GM23248 (cell line): ENCODE data around the gene MYO1A. TPM values are rescaled to one million over a fixed set of nuclear protein-coding genes. Genes with fewer than 3 reads are reported as not detected.

Source experiments
- DNase-seq: peaks from one replicate; pipeline ENCODE4 v3.0.0-alpha.2; 2015
- H2AFZ ChIP-seq: fragments of 200-600 bp; sonication (generic); 2 replicates; pipeline ENCODE4 v1.6.1; 2016; ENCODE audit warnings: antibody characterized with exemption
- H3F3A ChIP-seq: fragments of 200-600 bp; sonication (generic); 2 replicates; pipeline ENCODE4 v1.6.1; 2016; ENCODE audit warnings: mild to moderate bottlenecking, antibody characterized with exemption, mixed run types; ENCODE audit not compliant: insufficient read depth
- H3K27ac ChIP-seq: fragments of 200-600 bp; sonication (generic); 2 replicates; pipeline ENCODE4 v1.5.1; 2016; ENCODE audit warnings: mild to moderate bottlenecking
- H3K27me3 ChIP-seq: fragments of 200-600 bp; sonication (generic); replicated peaks from 2 replicates; pipeline ENCODE4 v1.6.1; 2016; ENCODE audit warnings: mild to moderate bottlenecking; ENCODE audit not compliant: insufficient read depth
- H3K36me3 ChIP-seq: fragments of 200-600 bp; sonication (generic); 2 replicates; pipeline ENCODE4 v1.6.1; 2016; ENCODE audit warnings: low read depth, mild to moderate bottlenecking
- H3K4me1 ChIP-seq: fragments of 200-600 bp; sonication (generic); 2 replicates; pipeline ENCODE4 v1.6.1; 2016; ENCODE audit warnings: mild to moderate bottlenecking; ENCODE audit not compliant: insufficient read depth
- H3K4me2 ChIP-seq: fragments of 200-600 bp; sonication (generic); one replicate; pipeline ENCODE4 v1.6.1; 2016; ENCODE audit warnings: mild to moderate bottlenecking; ENCODE audit not compliant: unreplicated experiment
- H3K4me3 ChIP-seq: fragments of 200-600 bp; sonication (generic); 2 replicates; pipeline ENCODE4 v1.5.1; 2016; ENCODE audit warnings: mild to moderate bottlenecking
- H3K79me2 ChIP-seq: fragments of 200-600 bp; sonication (generic); 2 replicates; pipeline ENCODE4 v1.6.1; 2016; ENCODE audit warnings: mild to moderate bottlenecking; ENCODE audit not compliant: insufficient read depth
- H3K9ac ChIP-seq: fragments of 200-600 bp; sonication (generic); 2 replicates; pipeline ENCODE4 v1.6.1; 2016; ENCODE audit warnings: mild to moderate bottlenecking
- H3K9me2 ChIP-seq: fragments of 200-600 bp; sonication (generic); 2 replicates; pipeline ENCODE4 v1.6.1; 2016; ENCODE audit warnings: mixed run types, mild to moderate bottlenecking, moderate library complexity; ENCODE audit not compliant: insufficient read depth
- H3K9me3 ChIP-seq: fragments of 200-600 bp; sonication (generic); one replicate; pipeline ENCODE4 v1.6.1; 2017; ENCODE audit warnings: low read depth
- H4K20me1 ChIP-seq: fragments of 200-600 bp; sonication (generic); 2 replicates; pipeline ENCODE4 v1.6.0; 2016; ENCODE audit not compliant: insufficient read depth
- EZH2 ChIP-seq: fragments of 200-600 bp; sonication (generic); IDR thresholded peaks from 2 replicates; pipeline ENCODE4 v1.6.1; 2018; ENCODE audit warnings: antibody characterized with exemption, mild to moderate bottlenecking; ENCODE audit not compliant: insufficient read depth, poor library complexity, severe bottlenecking
- EZH2phosphoT487 ChIP-seq: fragments of 200-600 bp; sonication (generic); IDR thresholded peaks from 2 replicates; pipeline ENCODE4 v1.6.1; 2018; ENCODE audit warnings: antibody characterized with exemption, moderate library complexity, mild to moderate bottlenecking, low read depth; ENCODE audit not compliant: insufficient read depth
- WGBS, 2 experiments: methylation state at CpG; one replicate each; pipeline ENCODE4 v1.1.6; 2015 to 2017; ENCODE audit warnings: low lambda C conversion rate in 2 of 2, low coverage in 1 of 2; ENCODE audit errors: missing lambda C conversion rate in 2 of 2; 5-methylcytosine and 5-hydroxymethylcytosine counted together
- in situ Hi-C: fragments of 300-500 bp; cut with MboI; formaldehyde crosslinking; loops from 2 replicates; pipeline ENCODE4 v1.15.0; 2020
- polyA plus RNA-seq: library from polyadenylated mRNA; unstranded; fragments of >200 nt; fragmentation: Nextera tagmentation; extraction: Ambion mirVana; gene quantifications from 2 replicates; pipeline ENCODE4 v1.2.1, GENCODE V29; 2016
- total RNA-seq: library from RNA; depleted of rRNA; stranded (reverse); fragments of >200 nt; shearing (Covaris generic); gene quantifications from 2 replicates; pipeline ENCODE4 v1.2.3, GENCODE V29; 2014

Gene MYO1A
- total and polyA plus RNA-seq, 2 experiments from 2014 or later = not detected

DNA sequence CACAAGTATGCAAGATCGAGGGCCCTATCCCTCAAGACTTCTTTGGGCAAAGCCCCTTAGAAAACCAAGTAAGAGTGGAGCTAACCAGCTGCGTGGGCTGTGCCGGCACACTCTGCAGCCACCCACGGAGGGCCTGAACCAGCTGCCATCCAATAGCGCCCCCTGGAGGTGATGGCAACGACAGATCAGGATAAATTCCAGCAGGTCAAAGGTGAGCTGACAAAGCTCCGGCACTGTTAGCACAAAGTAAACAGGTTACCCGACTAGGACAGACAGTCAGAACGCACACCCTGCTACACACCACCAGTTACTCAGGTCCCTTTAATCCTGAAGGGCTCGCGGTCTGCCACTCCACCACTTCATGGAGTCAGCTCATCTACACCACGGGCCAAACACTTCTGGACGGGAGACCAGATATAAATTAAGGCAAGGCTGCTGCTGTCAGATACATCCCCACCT, 48.5 kb downstream of the MYO1A start:
- WGBS, 2 experiments = 44 to 45% methylated on average over 13 of the region's 13 CpGs
- Histone ChIP-seq H3K4me2 (no peak overlapping the region), H3F3A (peaks cover 22% of the 10 kb centered on the region; the same call in 1 of the 2 replicates), H3K27me3 (no peaks in the 10 kb centered on the region), H2AFZ (no peak overlapping the region), H3K79me2 (peaks cover 62% of the 10 kb centered on the region), H3K9ac (no peak overlapping the region), H3K9me2 (no peaks in the 10 kb centered on the region), H4K20me1 (no peaks in the 10 kb centered on the region; the same call in 1 of the 2 replicates), H3K36me3 (peaks cover 8% of the 10 kb centered on the region; the same call in 1 of the 2 replicates), H3K4me3 (no peak overlapping the region), H3K9me3 (no peaks in the 10 kb centered on the region), H3K4me1 (peaks cover 18% of the 10 kb centered on the region), H3K27ac (no peak overlapping the region)
- in situ Hi-C loops = no loop called here
- peak; percentile 69 for DNase-seq
- TF ChIP-seq EZH2 (no peak), EZH2phosphoT487 (no peak)

GRCh38 chr12:57000393-57000792, 49.5 kb downstream of the MYO1A start:
- TF ChIP-seq EZH2phosphoT487 (no peak), EZH2 (no peak)
- Histone ChIP-seq H3K9me3 (no peaks in the 10 kb centered on the region), H3K4me3 (no peak overlapping the region), H3K4me1 (peaks cover 17% of the 10 kb centered on the region), H3K9ac (no peak overlapping the region), H3K27me3 (no peaks in the 10 kb centered on the region), H4K20me1 (no peaks in the 10 kb centered on the region; the same call in 1 of the 2 replicates), H3K27ac (no peak overlapping the region), H3K9me2 (no peaks in the 10 kb centered on the region), H2AFZ (no peak overlapping the region), H3F3A (peaks cover 22% of the 10 kb centered on the region; the same call in 1 of the 2 replicates), H3K4me2 (no peak overlapping the region), H3K79me2 (peaks cover 57% of the 10 kb centered on the region), H3K36me3 (peaks cover 8% of the 10 kb centered on the region; the same call in 1 of the 2 replicates)
- in situ Hi-C loops = no loop called here
- 26 to 35% methylated on average over 1 of the region's 1 CpG for WGBS, 2 experiments
- DNase-seq = peak; percentile 67

GRCh38 chr12:56999456-56999855, 50.5 kb downstream of the MYO1A start:
- no peaks in the 10 kb centered on the region for H3K9me3 ChIP-seq
- H3K9me2 ChIP-seq = no peaks in the 10 kb centered on the region
- in situ Hi-C loops = no loop called here
- no peaks in the 10 kb centered on the region; the same call in 1 of the 2 replicates for H4K20me1 ChIP-seq
- DNase-seq = peak; percentile 55
- no peak overlapping the region for H3K9ac ChIP-seq
- H3K36me3 ChIP-seq = peaks cover 8% of the 10 kb centered on the region; the same call in 1 of the 2 replicates
- H3K27ac ChIP-seq = no peak overlapping the region
- H3K4me2 ChIP-seq = no peak overlapping the region
- peaks cover 22% of the 10 kb centered on the region; the same call in 1 of the 2 replicates for H3F3A ChIP-seq
- no peak overlapping the region for H2AFZ ChIP-seq
- no peaks in the 10 kb centered on the region for H3K27me3 ChIP-seq
- 81 to 85% methylated on average over 4 of the region's 4 CpGs for WGBS, 2 experiments
- TF ChIP-seq EZH2phosphoT487 = no peak
- TF ChIP-seq EZH2 = no peak
- peaks cover 48% of the 10 kb centered on the region for H3K79me2 ChIP-seq
- peaks cover 11% of the 10 kb centered on the region for H3K4me1 ChIP-seq
- H3K4me3 ChIP-seq = no peak overlapping the region

DNA sequence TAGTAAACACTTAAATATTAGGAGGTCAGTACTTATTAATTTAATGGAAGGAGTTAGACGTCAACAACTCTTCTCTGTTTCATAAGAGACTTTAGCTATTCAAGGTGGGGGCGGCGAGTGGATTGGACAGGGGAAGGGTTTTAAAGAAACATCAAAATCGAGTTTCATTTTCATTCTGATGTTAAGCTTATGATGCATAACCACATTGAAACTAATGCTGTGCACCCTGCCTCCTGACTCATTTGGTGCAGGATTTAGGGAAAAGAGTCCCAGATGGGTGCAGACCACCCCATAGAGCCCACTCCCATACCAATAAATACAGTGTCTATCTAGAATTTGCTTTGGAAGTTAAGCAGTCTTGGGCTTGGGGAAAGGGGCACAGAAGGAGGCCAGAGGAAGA, 50.9 kb downstream of the MYO1A start:
- no peak for DNase-seq
- Histone ChIP-seq H3K36me3 (peaks cover 8% of the 10 kb centered on the region; the same call in 1 of the 2 replicates), H3K9me3 (no peaks in the 10 kb centered on the region), H2AFZ (no peak overlapping the region), H3F3A (peaks cover 22% of the 10 kb centered on the region; the same call in 1 of the 2 replicates), H3K27ac (no peak overlapping the region), H3K9me2 (no peaks in the 10 kb centered on the region), H3K4me3 (no peak overlapping the region), H4K20me1 (no peaks in the 10 kb centered on the region; the same call in 1 of the 2 replicates), H3K79me2 (peaks cover 43% of the 10 kb centered on the region), H3K4me2 (no peak overlapping the region), H3K9ac (no peak overlapping the region), H3K27me3 (no peaks in the 10 kb centered on the region), H3K4me1 (peaks cover 11% of the 10 kb centered on the region)
- TF ChIP-seq EZH2 (no peak), EZH2phosphoT487 (no peak)
- WGBS, 2 experiments = 71 to 72% methylated on average over 4 of the region's 4 CpGs
- in situ Hi-C loops = no loop called here
